H9 (cell line): ENCODE measurements around the gene CCDC93. TPM values are rescaled to one million over a fixed set of nuclear protein-coding genes. Genes with fewer than 3 reads are reported as not detected.

ENCODE experiments used
- DNase-seq: peaks from one replicate; pipeline ENCODE4 v3.0.0-alpha.2; 2017
- H2AFZ ChIP-seq: one replicate; pipeline ENCODE4 v1.6.1; 2013; ENCODE audit warnings: mild to moderate bottlenecking, low read length, control low read depth, moderate library complexity
- H2AK5ac ChIP-seq: 2 replicates; pipeline ENCODE4 v1.6.1; 2013; ENCODE audit warnings: low read length, control low read depth, mixed read lengths; ENCODE audit not compliant: insufficient read length
- H2BK120ac ChIP-seq: one replicate; pipeline ENCODE4 v1.6.1; 2013; ENCODE audit warnings: low read depth, mild to moderate bottlenecking, low read length, control low read depth, inconsistent platforms; ENCODE audit not compliant: poor library complexity, severe bottlenecking
- H2BK12ac ChIP-seq: 2 replicates; pipeline ENCODE4 v1.6.1; 2013; ENCODE audit warnings: low read length, control low read depth, mixed read lengths, low read depth; ENCODE audit not compliant: insufficient read length
- H2BK15ac ChIP-seq: 2 replicates; pipeline ENCODE4 v1.6.1; 2013; ENCODE audit warnings: low read depth, low read length, control low read depth
- H2BK20ac ChIP-seq: one replicate; pipeline ENCODE4 v1.6.1; 2013; ENCODE audit warnings: low read depth, mild to moderate bottlenecking, low read length, control low read depth, inconsistent platforms; ENCODE audit not compliant: poor library complexity, severe bottlenecking
- H2BK5ac ChIP-seq: 2 replicates; pipeline ENCODE4 v1.6.1; 2013; ENCODE audit warnings: low read length, control low read depth, mixed read lengths; ENCODE audit not compliant: insufficient read length
- H3K14ac ChIP-seq: 2 replicates; pipeline ENCODE4 v1.6.1; 2013; ENCODE audit warnings: low read length, control low read depth; ENCODE audit not compliant: insufficient read depth
- H3K18ac ChIP-seq: 2 replicates; pipeline ENCODE4 v1.6.1; 2013; ENCODE audit warnings: low read depth, mild to moderate bottlenecking, mixed read lengths, low read length, control low read depth; ENCODE audit not compliant: insufficient read length
- H3K23ac ChIP-seq: 2 replicates; pipeline ENCODE4 v1.6.1; 2013; ENCODE audit warnings: low read length, control low read depth, mixed read lengths, low read depth; ENCODE audit not compliant: insufficient read length
- H3K23me2 ChIP-seq: 2 replicates; pipeline ENCODE4 v1.6.1; 2013; ENCODE audit warnings: low read depth, mild to moderate bottlenecking, mixed read lengths, low read length, control low read depth; ENCODE audit not compliant: insufficient read length, poor library complexity, severe bottlenecking
- H3K27ac ChIP-seq: 2 replicates; pipeline ENCODE4 v1.5.1; 2013; ENCODE audit warnings: low read length, control low read depth, mixed read lengths, low read depth; ENCODE audit not compliant: insufficient read length
- H3K27me3 ChIP-seq: 2 replicates; pipeline ENCODE4 v1.6.1; 2013; ENCODE audit warnings: low read length, control low read depth, inconsistent platforms; ENCODE audit not compliant: insufficient read depth
- H3K4ac ChIP-seq: 2 replicates; pipeline ENCODE4 v1.6.1; 2013; ENCODE audit warnings: low read depth, mild to moderate bottlenecking, control low read depth, inconsistent platforms, low read length, moderate library complexity
- H3K4me1 ChIP-seq: 2 replicates; pipeline ENCODE4 v1.6.1; 2013; ENCODE audit warnings: low read length, control low read depth, inconsistent platforms; ENCODE audit not compliant: insufficient read depth
- H3K4me2 ChIP-seq: 2 replicates; pipeline ENCODE4 v1.6.1; 2013; ENCODE audit warnings: low read length, control low read depth, mixed read lengths; ENCODE audit not compliant: insufficient read length, insufficient read depth
- H3K56ac ChIP-seq: 2 replicates; pipeline ENCODE4 v1.6.1; 2013; ENCODE audit warnings: low read depth, mild to moderate bottlenecking, mixed read lengths, low read length, control low read depth; ENCODE audit not compliant: insufficient read length
- H3K79me1 ChIP-seq: 2 replicates; pipeline ENCODE4 v1.6.1; 2013; ENCODE audit warnings: low read depth, mild to moderate bottlenecking, moderate library complexity, low read length, control low read depth, inconsistent platforms; ENCODE audit not compliant: insufficient read depth, poor library complexity, severe bottlenecking
- H3K79me2 ChIP-seq: 2 replicates; pipeline ENCODE4 v1.6.1; 2013; ENCODE audit warnings: low read length, control low read depth, inconsistent platforms; ENCODE audit not compliant: insufficient read depth
- H3K9ac ChIP-seq: 2 replicates; pipeline ENCODE4 v1.6.1; 2013; ENCODE audit warnings: low read length, control low read depth, mixed read lengths; ENCODE audit not compliant: insufficient read length; ENCODE audit errors: extremely low read depth
- H3K9me3 ChIP-seq: one replicate; pipeline ENCODE4 v1.6.1; 2013; ENCODE audit warnings: low read depth, low read length, inconsistent platforms; ENCODE audit not compliant: control insufficient read depth
- H3T11ph ChIP-seq: one replicate; pipeline ENCODE4 v1.6.1; 2013; ENCODE audit warnings: mild to moderate bottlenecking, low read length, control low read depth, inconsistent platforms
- H4K20me1 ChIP-seq: one replicate; pipeline ENCODE4 v1.6.1; 2013; ENCODE audit not compliant: control insufficient read depth, insufficient read length, insufficient read depth
- H4K5ac ChIP-seq: 2 replicates; pipeline ENCODE4 v1.6.1; 2013; ENCODE audit warnings: low read depth, mild to moderate bottlenecking, mixed read lengths, low read length, control low read depth; ENCODE audit not compliant: insufficient read length
- H4K8ac ChIP-seq: replicated peaks from 2 replicates; pipeline ENCODE4 v1.6.1; 2013; ENCODE audit warnings: low read length, control low read depth, mixed read lengths, low read depth; ENCODE audit not compliant: insufficient read length
- H4K91ac ChIP-seq: 2 replicates; pipeline ENCODE4 v1.6.1; 2013; ENCODE audit warnings: low read depth, mild to moderate bottlenecking, moderate library complexity, mixed read lengths, low read length, control low read depth; ENCODE audit not compliant: insufficient read length
- H3K27ac Mint-ChIP-seq, 3 experiments: 2 replicates in 2 of 3; 3 replicates in 1 of 3; pipeline ENCODE4 v1.8.0; 2020 to 2021; ENCODE audit warnings: mixed read lengths in 3 of 3, mild to moderate bottlenecking in 1 of 3, moderate library complexity in 1 of 3
- H3K27me3 Mint-ChIP-seq: 2 replicates; pipeline ENCODE4 v1.8.0; 2021; ENCODE audit warnings: low read depth, mild to moderate bottlenecking, moderate library complexity, mixed read lengths
- H3K36me3 Mint-ChIP-seq, 3 experiments: 2 replicates in 2 of 3; 3 replicates in 1 of 3; pipeline ENCODE4 v1.8.0; 2020 to 2021; ENCODE audit warnings: low read depth in 3 of 3, mixed read lengths in 3 of 3; ENCODE audit not compliant: insufficient read depth in 1 of 3
- H3K4me1 Mint-ChIP-seq, 2 experiments: 2 replicates each; pipeline ENCODE4 v1.8.0; 2020; ENCODE audit warnings: mixed read lengths in 2 of 2
- H3K4me3 Mint-ChIP-seq, 2 experiments: 2 replicates in 1 of 2; 3 replicates in 1 of 2; pipeline ENCODE4 v1.8.0; 2020 to 2021; ENCODE audit warnings: mild to moderate bottlenecking in 2 of 2, mixed read lengths in 2 of 2, moderate library complexity in 1 of 2
- H3K9me3 Mint-ChIP-seq, 2 experiments: 2 replicates in 1 of 2; 3 replicates in 1 of 2; pipeline ENCODE4 v1.8.0; 2020; ENCODE audit warnings: mild to moderate bottlenecking in 2 of 2, mixed read lengths in 2 of 2, moderate library complexity in 1 of 2
- CTCF ChIP-seq: fragments of 200-600 bp; sonication (generic); conservative IDR thresholded peaks from 3 replicates; pipeline ENCODE4 v1.8.0; 2021; ENCODE audit warnings: antibody characterized with exemption, mild to moderate bottlenecking
- WGBS: extraction: QIAGEN DNeasy Blood & Tissue Kit; methylation state at CpG from one replicate; pipeline ENCODE4 v1.1.7; 2013; ENCODE audit warnings: missing lambda C conversion rate, low lambda C conversion rate, mixed read lengths; ENCODE audit not compliant: insufficient read length; ENCODE audit errors: extremely low coverage; 5-methylcytosine and 5-hydroxymethylcytosine counted together
- total RNA-seq: library from RNA; stranded (reverse); gene quantifications from 2 replicates; pipeline ENCODE4 v1.2.1, GENCODE V29; 2021

Gene CCDC93
- total RNA-seq, 1 experiment from 2014 or later: 16.4 TPM

DNA sequence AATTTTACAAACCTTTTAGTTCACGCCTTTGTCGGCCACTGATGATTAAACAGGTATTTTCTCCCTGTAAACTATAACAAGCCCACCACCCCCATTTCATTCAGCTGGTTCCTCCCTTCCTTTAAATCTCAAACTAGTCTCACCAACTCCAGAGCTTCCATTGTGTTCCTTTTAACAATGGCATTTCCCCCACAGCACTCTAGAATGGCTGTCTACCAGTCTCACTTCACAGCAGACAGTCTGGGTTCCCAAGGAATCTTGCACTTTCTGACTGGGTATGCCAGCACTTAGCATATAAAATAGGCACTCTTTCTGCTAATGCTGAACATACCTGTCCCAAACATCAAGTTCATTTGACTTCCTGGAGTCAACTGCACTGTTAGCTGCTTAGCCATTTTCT, 75.3 kb downstream of the CCDC93 start:
- no peak overlapping the region for H4K8ac ChIP-seq
- Mint-ChIP-seq H3K9me3 (no peaks in the 10 kb centered on the region), H3K4me1 (peaks cover 5 to 6% of the 10 kb centered on the region in 2 experiments; a peak in 3 of 4 replicates), H3K36me3 (peaks cover 20 to 66% (median 41%) of the 10 kb centered on the region in 3 experiments), H3K27ac (no peak overlapping the region), H3K27me3 (no peaks in the 10 kb centered on the region), H3K4me3 (no peak overlapping the region)
- no peak for DNase-seq
- H3K79me2 ChIP-seq: no peaks in the 10 kb centered on the region
- H2AFZ ChIP-seq: no peak overlapping the region
- no peak overlapping the region for H2BK20ac ChIP-seq
- no peak overlapping the region for H2BK120ac ChIP-seq
- H4K5ac ChIP-seq: no peak overlapping the region
- no peak overlapping the region for H3K18ac ChIP-seq
- no peaks in the 10 kb centered on the region for H3K27me3 ChIP-seq
- no peak overlapping the region for H3K4ac ChIP-seq
- no peaks in the 10 kb centered on the region for H3K79me1 ChIP-seq
- no peak overlapping the region for H4K91ac ChIP-seq
- no peaks in the 10 kb centered on the region for H4K20me1 ChIP-seq
- no peak for TF ChIP-seq CTCF
- no peak overlapping the region for H3K27ac ChIP-seq
- H3K4me2 ChIP-seq: no peak overlapping the region
- H3K56ac ChIP-seq: no peak overlapping the region
- no CpG with 5 or more reads among the region's 2 CpGs for WGBS
- no peak overlapping the region for H3K23ac ChIP-seq
- no peak overlapping the region for H2BK15ac ChIP-seq
- H3T11ph ChIP-seq: no peak overlapping the region
- no peaks in the 10 kb centered on the region for H3K23me2 ChIP-seq
- no peak overlapping the region for H2BK5ac ChIP-seq
- H3K4me1 ChIP-seq: no peaks in the 10 kb centered on the region
- no peak overlapping the region for H3K14ac ChIP-seq
- no peaks in the 10 kb centered on the region for H3K9me3 ChIP-seq
- H2AK5ac ChIP-seq: no peak overlapping the region
- H3K9ac ChIP-seq: no peak overlapping the region
- H2BK12ac ChIP-seq: no peak overlapping the region
